ENCODE data around the gene FAIM2.

Gene FAIM2

DNA sequence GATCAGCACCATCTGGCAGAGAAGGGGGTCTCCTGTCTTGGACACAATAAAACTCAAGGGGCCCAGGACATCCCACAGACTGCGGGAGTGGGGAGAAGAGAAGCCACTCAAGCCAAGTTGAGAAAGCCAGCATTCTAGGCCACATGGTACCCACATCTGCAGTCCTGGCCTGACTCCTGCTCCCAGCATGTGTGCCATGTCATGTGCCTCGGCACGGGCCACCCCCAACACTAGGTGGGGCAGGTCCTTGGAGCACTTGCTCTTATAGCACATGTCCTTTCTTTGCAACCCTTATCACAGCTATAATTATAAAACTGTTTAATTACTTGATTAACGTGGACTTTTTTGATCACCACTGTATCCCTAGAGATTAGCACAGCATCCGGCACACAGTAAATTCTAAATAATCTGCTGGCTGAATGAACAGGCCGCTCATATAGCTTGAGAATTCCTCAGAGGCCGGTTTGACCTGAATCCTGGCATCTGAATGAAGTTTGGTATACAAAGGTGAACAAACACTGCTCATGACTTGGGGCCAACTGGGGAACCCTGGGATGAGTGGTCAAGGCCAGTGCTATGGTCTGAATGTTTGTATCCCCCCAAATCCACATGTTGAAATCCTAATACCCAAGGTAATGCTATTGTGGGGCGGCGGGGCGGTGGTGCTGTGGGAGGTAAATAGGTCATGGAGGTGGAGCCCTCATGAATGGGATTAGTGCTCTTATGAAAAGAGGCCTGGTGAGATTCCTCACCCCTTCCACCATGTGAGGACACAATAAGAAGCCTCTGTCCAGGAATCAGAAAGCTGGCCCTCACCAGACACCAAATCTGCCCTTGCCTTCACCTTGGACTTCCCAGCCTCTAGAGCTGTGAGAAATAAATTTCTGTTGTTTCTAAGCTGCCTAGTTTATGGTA lies 82.1 kb downstream of the FAIM2 start:
- no peak for ATAC-seq

- ATAC-seq: no peak
Observed at GRCh38 chr12:49819786-49820185, 83.9 kb downstream of the FAIM2 start.

- ATAC-seq: no peak
Observed at GRCh38 chr12:49818241-49818895, 85.3 kb downstream of the FAIM2 start.
